GM15510 (cell line): ENCODE measurements around the gene HAO1.

ENCODE experiments used
- POLR2A ChIP-seq: IDR thresholded peaks from 3 replicates; pipeline ENCODE4 v1.6.1; 2011; ENCODE audit warnings: borderline replicate concordance; ENCODE audit not compliant: insufficient read length; ENCODE audit errors: extremely low read depth

The HAO1 gene

GRCh38 chr20:7937328-7937727, 2.9 kb downstream of the HAO1 start:
- no peak for TF ChIP-seq POLR2A

- no peak for TF ChIP-seq POLR2A
These were observed 5.2 kb downstream of the HAO1 start for GRCh38 chr20:7935027-7935551.

DNA sequence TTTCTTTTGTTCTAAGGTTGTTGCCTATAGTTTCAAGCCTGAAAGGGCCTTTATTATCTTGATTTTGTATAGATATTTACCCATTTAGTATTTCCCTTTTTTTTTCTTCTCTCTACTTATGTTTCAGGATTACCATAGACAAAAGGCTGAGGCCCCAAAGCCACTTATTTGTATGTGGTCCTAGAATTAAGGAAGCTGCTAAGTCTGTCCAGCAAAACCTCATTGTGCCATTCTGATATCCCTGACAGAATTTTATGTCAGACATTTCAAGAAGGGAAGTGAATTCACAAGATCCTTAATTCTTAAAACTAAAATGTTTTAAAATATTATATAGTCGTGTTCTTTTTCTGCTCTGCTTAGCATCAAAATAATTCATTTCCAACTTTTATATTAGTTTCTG, 6.9 kb downstream of the HAO1 start:
- TF ChIP-seq POLR2A = no peak

DNA sequence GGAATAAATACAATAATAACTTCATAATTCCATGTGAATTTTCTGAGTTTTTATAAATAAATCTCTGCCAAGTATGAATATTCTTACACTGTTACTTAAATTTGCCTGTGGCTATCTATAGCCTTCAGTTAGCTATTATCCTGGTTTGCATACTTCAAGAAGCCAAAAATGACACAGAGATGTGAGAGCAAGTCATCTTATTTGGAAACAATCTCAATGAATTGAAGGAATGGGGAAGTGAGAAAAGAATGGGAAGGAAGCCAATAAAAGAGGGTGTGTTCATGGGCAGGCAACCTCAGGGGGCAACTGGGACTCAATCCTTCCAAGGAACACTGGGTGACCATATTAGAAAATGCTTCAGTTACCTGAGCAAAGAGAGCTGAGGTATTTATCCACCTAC, 9.9 kb downstream of the HAO1 start:
- no peak for TF ChIP-seq POLR2A

GRCh38 chr20:7926767-7927166, 13.5 kb downstream of the HAO1 start:
- TF ChIP-seq POLR2A = no peak

GRCh38 chr20:7926323-7926722, 13.9 kb downstream of the HAO1 start:
- no peak for TF ChIP-seq POLR2A

GRCh38 chr20:7924692-7925091, 15.6 kb downstream of the HAO1 start:
- TF ChIP-seq POLR2A = no peak

DNA sequence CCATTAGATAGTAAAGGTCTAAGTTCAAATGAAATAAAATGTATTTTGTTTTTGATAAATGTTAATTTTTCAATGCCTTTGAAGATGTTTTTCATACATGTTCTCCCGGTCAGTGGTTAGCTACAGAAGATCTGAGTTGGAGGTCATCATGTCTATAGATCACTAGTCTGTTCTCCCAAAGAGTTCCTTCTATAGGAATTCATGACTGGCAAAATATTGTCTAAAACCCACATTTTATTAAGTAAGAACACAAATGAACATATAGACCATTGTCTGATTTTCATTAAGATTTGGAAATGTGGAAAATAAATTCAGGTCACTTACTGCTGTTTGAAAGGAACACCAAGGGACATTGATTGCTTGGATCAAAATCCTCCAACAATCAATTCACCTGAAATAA, 23.6 kb downstream of the HAO1 start:
- no peak for TF ChIP-seq POLR2A

- no peak for TF ChIP-seq POLR2A
These were observed 27.7 kb downstream of the HAO1 start for GRCh38 chr20:7912551-7912950.

GRCh38 chr20:7911586-7912330, 28.5 kb downstream of the HAO1 start:
- TF ChIP-seq POLR2A = no peak

DNA sequence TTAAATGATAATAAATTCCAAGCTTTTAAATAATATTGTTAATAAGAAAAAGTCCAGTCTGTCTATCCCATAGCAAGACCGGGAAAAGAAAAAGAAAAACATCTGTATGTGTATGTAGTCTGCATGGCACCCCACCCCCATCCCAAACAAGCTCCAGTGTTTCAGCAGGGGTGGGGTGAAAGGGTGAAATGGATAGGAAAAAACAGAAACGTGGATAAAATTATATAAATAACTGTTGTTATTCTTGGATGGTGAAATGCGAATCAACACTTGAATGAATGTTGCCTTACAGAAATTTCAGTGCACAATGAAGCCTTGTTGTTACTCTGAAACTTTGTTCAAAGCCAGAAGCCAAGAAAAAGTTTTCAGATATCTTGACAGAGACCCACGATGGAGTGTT, 31.4 kb downstream of the HAO1 start:
- TF ChIP-seq POLR2A = no peak

DNA sequence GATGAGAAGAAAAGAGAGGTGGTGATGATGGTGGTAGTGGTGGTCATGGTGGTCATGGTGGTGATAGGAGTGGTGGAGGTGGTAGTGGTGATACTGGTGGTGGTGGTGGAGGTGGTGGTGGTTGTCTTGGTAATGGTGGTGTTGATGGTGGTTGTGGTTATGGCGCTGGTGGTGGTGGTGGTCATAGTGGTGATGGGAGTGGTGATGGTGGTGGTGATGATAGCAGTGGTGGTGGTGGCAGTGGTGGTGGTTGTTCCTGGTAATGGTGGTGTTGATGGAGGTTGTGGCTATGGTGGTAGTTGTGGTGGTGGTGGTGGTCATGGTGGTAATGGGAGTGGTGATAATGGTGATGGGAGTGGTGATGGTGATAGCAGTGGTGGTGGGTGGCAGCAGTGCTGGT, 36.8 kb downstream of the HAO1 start:
- no peak for TF ChIP-seq POLR2A

DNA sequence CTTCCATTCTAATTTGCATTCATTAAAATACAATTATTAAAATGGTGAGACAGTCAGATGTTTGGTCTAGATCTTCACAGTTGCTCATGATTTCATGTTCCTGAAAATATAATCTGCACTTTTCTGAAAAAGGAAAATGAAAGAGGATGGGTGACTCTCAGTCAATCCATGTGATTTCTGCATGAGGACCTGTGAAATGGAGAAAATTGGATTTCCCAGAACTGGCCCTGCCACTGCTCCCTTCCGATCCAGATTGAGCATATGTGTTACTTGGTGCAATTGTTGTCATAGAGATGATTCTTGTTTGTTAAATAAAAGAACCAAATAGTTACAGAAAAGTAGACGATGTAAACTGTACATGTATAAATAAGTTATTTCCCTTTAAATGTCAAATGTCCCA, 37.4 kb downstream of the HAO1 start:
- no peak for TF ChIP-seq POLR2A

DNA sequence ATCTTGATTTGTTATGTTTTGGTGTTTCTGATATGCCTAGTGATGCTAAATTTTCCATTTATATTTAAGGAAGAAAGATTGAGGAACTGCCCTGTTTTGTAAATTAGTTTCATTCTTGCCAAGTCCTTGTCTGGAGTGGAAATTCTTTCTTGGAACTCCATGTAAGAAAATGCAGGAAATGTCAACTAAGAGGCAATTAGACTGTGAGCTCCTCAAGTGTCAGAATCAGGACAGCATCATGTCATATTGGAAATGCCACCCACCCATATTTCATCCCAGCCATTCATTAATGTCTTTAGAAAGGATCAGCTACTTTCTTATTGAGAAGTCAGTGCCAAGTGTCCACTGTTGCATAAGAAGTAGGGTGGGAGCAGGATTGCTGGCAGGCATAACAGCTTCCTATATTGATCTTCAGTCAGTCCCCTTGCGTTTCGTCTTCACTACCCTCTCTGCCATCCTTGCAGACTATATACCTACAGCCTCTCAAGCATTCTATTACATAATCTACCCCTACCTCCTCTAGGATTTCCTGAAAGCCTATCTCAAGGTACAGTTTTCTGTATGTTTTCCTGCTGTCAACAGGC, 42.4 kb downstream of the HAO1 start:
- TF ChIP-seq POLR2A = no peak

- TF ChIP-seq POLR2A = no peak
These were observed 47.1 kb downstream of the HAO1 start for GRCh38 chr20:7893014-7893730.
